HG02642 (cell line): Measurements from ENCODE around the gene EXOC3.

Experiments
- ATAC-seq: cut with Tn5 transposase; IDR thresholded peaks from one replicate; pipeline ENCODE4 v1.9.1; 2021; ENCODE audit warnings: mild to moderate bottlenecking; ENCODE audit not compliant: unreplicated experiment, poor library complexity

EXOC3 gene

DNA sequence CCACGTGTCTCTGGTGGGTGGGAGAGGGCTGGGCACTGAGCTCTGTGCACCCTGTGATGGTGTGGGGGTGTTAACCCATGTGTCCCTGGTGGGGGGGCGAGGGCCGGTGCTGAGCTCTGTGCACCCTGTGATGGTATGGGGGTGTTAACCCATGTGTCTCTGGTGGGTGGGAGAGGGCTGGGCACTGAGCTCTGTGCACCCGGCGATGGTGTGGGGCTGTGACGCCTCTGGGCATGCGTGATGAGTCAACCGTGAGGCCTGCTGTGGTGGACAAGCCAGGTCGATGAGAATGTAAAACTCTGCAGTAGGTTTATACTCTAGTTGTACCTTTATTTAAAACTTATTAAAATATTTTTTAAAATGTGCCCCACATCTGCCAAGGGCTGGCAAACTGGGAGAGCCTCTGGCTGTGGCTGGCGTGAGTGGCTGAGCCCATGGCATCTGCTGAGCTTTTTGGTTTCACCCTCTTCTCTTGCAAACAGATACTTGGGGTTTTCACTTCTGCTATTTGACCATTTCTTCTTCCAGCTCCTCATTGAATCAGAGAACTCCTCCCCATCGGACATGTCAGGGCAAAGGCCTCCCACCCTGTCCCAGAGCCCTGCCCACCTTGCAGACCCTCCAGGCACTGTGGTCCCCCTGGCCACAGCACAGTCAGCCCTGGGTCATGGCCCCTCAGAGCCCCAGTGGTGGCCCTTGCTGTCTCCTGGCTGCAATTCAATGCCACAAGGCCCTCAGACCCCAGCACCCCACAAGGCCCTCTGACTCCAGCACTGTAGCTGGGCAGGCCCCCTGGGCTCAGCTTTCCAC is 18.5 kb upstream of the EXOC3 start:
- peak; percentile 88 for ATAC-seq

DNA sequence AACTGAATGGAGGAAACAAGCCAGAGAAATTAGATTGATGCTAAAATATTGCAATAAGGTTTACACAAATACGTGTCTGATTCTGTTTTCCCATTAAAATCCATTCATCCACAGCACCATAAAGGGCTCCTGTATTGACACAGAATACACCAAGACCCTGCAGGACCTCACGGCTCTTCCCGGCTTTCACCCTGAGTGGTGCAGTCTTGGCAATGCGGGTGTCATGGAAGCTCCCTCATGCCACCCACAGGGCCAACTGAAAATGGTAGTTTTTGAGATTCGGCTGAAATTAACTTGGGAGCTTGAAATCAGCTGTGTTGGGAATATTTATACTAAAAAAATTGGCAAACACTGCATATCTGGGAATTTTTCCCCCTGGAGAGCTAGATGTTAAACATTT is 17.3 kb upstream of the EXOC3 start:
- no peak for ATAC-seq

DNA sequence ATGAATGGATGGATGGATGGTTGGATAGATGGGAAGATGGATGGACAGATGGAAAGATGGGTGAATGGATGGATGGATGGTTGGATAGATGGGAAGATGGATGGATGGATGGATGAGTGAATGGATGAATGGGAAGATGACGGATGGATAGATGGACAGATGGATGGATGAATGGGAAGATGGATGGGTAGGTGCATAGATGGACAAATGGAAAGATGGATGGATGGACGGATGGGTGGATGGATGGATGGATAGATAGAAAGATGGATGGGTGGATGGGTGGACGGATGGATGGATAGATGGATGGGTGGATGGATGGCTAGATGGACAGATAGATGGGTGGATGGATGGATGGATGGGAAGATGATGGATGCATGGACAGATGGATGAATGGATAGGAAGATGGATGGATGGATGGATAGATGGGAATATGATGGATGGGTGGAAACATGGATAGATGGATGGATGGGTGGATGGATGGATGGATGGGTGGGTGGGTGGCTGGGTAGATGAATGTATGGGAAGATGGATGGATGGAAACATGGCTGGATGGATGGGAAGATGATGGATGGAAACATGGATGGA is 16.5 kb upstream of the EXOC3 start:
- ATAC-seq = no peak

DNA sequence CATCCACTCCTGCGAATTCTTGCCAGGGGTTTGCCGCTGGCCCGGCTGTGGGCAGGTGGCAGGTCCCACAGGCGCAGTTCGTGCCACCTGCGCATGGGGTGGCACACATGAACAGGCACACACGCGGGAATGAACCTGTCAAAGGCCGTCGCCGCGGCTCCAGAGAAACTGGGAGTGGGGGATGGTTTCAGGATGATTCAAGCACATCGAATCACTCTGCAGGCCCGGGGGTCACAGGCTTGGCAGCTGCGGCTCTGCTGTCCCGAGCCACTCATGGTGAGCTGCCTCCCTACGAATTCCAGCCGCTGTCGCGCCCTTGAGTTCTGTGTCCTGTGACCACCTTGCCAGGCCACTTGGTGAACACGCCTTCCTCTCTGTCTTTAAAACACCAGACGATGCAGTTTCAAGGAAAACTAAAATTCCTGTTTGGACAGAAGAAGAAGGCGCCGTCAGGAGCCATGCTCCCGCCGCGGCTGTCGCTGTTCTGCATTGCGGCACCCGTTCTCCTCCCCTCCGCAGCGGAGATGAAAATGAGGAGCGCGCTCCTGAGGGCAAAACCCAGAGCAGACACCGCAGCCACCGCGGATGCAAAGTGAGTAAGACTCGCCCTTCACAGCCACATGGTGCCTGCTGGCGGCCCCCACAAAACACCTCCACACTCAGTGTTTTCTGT is 15.4 kb upstream of the EXOC3 start:
- ATAC-seq = no peak

DNA sequence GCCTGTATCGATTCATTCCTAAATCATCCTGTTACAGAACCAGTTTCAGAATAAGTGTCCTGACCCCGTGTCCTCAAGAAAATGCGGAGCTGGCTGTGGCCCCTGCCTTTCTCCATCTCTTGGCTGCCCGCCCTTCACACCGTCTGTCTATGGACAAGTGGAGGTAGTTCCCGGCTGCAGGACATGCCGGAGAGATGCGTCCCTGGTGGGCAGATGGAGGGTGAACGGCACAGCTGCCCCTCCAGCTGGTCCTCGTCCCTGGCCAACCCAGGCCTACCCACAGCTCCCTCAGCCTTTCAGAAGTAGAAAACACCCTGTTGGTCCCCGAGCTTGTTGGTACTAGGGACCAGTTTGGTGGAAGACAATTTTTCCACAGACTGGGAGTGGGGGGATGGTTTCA is 14.8 kb upstream of the EXOC3 start:
- no peak for ATAC-seq

DNA sequence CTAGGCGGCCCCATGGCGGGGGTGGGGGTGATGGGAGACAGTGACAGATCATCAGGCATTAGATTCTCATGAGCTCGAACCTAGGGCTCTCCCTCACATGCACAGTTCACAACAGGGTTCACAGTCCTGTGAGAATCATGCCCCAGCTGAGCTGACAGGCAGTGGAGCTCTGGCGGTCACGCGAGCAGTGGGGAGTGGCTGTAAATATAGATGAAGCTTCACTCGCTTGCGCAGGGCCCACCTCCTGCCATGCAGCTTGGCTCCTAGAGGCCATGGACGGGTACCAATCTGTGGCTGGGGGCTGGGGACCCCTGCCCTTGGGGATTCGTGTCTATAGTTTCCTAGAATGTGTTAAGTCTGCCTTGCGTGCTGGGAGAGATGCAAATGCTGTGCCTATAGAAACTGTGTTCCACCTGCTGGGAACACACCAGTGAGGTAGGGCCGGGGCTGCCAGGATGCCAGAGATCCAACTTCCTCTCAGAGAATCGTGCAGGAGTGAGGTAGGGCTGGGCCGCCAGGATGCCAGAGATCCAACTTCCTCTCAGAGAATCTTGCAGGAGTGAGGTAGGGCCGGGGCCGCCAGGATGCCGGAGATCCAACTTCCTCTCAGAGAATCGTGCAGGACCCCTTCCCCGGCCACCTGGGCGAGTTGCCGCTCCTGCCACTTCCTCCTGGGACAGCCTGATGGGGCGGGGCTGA is 14.1 kb upstream of the EXOC3 start:
- ATAC-seq = no peak

DNA sequence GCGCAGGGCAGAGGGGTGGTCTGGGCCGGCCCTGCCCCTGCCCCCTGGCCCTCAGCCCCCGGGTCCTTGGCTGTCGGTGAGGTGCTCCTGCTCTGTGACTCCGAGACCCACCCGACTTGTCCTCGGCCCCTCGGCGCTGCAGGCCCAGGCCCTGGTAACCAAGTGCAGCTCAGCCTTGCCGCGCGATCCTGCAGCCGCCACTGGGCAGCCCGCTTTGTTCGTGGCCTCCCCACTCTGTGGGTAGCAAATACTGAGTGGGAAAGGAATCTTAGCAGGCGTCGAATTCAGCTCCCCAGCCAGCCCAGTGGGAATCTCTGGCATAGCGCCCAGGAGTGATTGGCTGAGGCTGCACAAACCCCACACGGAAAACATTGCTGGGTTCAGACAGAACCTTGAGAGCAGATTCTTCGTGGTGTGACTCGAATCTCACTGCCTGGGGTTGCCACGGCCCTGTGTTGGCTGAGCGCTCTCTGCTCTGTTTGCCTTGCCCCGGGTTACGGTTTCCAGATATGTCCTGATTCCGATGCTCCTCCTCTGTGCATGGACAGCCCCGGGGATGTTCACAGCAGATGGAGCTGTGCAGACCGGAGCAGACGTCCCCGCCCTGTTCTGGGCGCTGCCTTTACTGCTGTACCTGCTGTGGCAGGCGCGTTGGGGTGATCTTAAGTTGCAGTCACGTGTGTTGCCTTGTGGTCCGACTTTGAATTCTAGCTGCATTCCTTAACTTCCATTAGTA is 13.4 kb upstream of the EXOC3 start:
- ATAC-seq = no peak

DNA sequence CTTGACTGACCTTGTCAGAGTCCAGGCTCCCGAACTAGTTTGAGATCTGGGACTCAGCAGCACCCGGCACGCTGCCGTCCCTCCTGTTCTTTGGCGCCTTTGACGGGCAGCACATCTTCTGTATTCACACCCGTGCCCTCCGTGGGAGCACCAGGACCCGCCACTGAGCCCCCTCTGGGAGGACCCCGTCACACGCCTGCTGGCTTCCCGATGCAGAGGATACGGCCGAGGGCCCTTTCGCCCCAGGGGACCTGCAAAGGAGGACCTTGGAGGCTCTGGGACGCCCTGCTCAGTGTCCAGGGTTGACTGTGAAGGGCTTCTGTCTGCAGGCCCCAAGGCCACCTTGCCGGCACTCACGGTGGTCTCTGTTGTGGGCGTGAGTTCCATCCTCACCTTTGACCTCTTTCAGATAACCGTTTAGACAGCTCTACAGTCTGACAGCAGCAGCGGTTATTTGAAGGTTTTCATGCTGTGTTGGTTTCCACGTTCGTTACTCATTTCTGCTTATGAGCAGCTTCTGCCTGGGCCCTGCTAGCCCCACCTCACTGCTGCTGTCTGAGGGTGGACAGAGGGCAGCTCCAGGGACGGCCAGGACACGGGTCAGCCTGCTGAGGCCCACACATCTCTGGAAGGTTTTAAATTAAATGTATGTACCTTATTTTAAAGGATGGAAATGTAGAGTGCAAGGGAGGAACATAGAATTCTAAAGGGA is 12.6 kb upstream of the EXOC3 start:
- no peak for ATAC-seq

DNA sequence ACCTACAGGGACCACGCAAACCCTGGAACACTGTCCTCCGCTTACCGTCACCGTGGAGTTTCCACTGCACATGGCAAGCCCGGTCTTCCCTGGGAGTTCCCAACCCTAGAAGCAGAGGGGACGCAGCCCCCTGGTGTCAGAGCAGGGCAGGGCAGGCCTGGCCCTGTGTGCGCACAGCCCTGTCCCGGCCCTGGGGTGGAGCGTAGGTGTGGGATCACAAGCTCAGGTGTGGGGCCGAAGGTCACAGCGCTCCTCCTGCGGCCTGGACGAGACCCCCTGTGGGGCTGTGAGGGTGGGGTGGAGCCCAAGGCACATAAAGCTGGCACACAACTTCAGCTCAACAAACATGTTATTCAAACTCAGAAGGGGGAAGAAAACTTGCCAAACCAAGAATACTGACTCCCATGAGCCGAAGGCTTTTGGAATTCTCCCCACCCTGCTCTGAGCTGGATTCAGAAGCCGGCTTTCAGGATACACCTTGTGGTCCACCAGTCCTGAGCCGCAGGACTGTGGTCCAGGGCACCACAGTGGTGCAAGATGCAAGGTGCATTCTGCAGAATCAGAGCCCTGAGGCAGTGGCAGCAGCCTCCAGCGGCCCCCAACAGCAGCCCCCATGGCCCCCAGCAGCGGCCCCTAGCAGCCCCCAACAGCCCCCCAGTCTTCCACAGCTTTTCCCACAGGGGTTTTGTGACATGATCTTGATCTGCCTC is 11.8 kb upstream of the EXOC3 start:
- peak; percentile 67 for ATAC-seq

DNA sequence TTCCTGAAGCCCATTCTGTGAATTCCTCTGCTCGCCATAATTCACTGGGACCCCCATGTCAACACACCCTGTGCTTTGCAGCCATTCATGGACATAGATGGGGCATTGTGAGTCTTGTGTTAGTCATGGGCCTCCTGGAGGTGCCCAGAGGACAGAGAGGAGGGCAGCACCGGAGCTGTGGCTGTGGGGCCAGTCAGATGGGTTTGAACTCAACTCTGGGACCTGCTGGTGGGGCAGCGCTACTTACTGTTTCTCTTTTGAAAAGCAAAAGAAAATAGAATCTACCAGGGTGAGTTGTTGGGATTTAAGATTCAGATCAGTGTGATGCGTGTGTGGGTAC is 11.3 kb upstream of the EXOC3 start:
- no peak for ATAC-seq

DNA sequence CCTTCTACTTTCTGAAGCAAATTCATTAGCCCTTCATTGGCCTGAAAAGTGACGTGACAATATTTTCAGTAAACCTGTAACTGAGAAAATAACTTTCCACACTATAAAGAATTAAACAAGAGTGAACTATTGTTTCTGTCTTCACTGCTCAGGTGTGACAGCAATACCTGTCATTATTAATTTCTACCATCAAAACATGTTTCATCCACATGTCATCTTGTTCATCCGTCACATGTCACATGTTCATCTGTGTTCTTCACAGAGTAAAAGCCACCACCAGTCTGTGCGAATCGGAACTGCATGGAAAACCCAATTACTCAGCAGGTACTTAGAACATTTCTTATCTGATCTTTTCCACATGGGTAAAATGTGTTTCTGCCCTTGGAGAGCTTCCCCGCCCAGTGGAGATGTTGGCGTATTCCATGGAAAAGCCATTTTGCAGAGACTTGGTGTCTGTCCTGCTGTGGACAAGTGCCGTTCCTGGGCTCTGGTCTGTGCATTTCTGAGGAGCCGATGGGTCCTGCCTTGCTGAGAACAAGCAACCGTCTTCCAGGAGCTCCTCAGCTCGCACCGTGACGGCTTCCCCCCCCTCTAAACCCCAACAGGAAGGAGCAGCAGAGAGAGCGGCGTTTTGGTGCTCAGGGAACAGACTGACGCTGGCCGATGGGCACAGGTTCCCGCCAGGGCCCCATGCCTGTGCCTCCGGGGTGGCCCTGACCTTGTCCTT is 10.6 kb upstream of the EXOC3 start:
- ATAC-seq = no peak

DNA sequence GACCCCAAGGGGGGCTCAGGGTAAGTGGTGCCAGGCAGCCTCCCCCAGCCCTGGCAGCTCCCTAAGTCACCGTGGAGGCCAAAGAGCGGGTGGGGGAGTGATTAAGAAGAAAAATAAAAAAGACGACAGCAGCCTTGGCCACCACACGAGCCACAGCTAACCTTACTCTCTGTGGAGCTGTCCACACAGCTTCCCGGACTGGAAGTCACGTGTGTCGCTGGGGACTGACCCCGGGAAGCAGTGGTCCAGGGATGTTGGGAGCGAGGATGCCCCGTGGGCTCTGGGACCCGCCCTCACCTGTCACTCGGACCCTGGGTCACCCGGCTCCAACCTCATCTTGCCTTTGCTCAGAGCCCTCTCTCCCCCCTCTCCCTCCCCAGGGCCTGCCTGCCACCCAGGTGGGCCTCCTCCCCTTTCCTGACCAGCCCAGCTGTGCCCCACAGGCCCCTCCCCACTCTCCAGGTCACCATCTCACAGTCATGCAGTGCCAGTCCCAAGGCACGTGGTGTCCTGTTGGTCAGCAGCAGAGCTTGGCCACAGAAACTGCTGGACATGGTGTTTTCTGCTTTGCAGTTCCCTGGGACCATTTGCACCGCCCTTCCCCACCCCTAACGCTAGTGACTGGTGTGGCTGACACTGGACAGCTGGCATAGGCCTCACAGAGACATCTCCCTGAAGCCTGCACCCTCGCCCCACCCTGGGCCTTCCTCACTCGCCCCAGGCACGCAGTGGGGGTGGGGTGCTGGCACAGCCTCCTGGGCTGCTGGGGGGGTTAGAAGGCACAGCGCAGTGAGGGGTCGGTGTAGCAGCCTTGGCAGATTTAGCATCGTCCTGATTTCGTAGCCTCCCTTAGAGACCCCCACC is 9.8 kb upstream of the EXOC3 start:
- ATAC-seq = no peak

DNA sequence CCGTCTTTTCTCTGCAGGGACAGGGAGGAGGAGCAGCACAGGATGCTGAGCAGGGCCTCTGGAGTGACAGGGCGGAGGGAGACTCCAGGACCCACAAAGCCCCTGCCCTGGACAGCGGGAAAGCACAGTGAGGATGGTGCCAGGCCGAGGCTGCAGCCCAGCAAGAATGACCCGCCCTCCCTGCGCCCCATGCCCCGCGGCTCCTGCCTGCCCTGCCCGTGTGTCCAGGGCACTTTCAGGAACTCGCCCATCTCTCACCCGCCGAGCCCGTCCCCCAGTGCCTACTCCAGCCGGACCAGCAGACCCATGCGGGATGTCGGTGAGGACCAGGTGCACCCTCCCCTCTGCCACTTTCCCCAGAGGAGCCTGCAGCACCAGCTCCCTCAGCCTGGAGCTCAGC is 9.1 kb upstream of the EXOC3 start:
- ATAC-seq = no peak

DNA sequence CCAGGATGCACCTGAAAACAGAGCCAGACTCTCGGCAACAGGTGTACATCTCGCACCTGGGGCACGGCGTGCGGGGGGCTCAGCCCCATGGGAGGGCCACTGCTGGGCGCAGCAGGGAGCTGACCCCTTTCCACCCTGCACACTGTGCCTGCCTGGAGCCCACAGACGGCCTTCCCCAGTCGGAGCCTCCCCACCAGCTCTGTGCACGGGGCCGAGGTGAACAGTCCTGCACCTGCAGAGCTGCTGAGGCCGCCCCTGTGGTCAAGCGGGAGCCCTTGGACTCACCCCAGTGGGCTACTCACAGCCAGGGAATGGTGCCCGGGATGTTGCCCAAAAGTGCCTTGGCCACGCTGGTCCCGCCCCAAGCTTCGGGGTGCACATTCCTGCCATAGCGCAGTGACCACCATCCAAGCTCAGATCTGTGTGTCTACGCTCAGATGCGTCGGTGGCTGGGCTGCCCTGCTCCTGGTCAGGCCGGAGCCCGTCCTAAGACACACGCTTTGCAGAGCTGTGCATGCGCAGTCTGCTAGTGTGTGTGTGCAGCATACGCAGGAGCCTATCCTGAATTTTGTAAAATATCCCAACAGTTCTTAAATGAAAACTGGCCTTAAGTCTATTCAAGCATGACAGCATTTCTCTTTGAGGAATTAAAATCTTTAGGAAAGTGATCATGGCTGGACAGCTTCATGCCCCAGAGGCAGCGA is 8.4 kb upstream of the EXOC3 start:
- ATAC-seq = no peak

DNA sequence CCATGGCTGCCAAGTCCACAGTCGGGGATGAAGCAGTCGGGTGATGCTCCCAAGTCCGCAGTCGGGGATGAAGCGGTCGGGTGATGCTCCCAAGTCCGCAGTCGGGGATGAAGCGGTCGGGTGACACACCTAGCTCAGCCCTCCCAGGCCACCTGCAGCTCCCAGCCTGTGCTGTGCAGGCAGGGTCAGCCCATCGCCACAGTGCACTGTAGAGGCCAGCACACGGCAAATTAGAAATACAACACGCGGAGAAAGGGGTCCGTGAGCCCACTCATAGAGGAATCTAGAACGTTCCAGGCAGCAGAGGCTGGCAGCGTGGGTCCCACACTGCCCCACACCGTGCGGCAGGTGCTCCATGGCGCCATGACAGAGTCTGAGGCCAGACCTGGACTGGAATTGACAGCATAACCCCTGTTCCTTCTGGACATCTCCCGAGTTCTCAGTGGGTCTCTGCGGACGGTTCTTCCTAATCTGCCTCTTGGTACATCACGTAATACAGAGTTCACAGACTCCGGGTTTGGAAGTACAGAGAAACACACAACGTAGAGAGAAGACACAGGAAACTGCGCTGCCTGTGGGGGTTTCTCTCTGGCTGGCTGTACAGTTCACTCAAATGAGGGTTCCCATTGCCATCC is 7.7 kb upstream of the EXOC3 start:
- no peak for ATAC-seq

DNA sequence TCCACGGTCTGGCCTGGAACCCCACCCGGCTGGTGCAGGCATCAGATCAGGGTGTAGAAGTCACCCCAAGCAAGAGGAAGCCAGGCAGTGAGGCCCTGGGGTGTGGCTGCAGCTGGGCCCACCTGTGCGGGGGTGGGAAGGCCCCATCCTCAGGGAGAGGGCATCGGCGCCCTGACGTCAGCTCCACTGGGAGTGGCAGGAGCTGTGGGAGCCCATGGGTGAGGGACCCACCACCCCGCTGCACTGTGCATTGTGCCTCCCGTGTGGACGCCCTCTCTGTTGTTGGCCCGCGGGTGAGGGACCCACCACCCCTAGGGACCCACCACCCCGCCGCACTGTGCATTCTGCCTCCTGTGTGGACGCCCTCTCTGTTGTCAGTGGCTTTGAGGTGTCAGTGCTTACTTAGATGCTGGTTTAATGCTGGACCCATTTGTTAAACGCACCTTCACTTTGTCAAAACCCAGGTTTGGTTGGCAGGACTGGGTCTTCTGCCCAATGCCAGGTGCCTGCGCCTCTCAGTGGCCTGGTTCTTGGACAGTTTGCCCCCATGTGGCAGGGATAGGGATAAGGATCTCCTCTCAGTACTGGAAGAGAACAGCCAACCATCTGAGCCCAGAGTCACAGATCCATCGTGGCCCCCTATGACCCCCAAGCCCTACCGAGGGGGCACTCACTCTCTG is 6.9 kb upstream of the EXOC3 start:
- no peak for ATAC-seq
